SU-DHL-6 (cell line): ENCODE measurements around the gene FOXC1.

ENCODE experiments used
- EZH2phosphoT487 ChIP-seq: fragments of 200-600 bp; sonication (generic), shearing (Covaris generic); conservative IDR thresholded peaks from 2 replicates; pipeline ENCODE4 v1.6.1; 2018; ENCODE audit warnings: mild to moderate bottlenecking, antibody characterized with exemption, low read length, moderate library complexity, mixed read lengths
- TF ChIP-seq, protein P1 (sequence below): fragments of 200-600 bp; sonication (generic); IDR thresholded peaks from one replicate; pipeline ENCODE4 v1.5.1; 2017; ENCODE audit warnings: antibody characterized with exemption, mild to moderate bottlenecking, low read length, moderate library complexity; ENCODE audit not compliant: insufficient read depth, poor library complexity, severe bottlenecking

DNA sequence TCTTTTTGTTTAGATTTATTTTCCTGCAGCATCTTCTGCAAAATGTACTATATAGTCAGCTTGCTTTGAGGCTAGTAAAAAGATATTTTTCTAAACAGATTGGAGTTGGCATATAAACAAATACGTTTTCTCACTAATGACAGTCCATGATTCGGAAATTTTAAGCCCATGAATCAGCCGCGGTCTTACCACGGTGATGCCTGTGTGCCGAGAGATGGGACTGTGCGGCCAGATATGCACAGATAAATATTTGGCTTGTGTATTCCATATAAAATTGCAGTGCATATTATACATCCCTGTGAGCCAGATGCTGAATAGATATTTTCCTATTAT, 3.2 kb downstream of the FOXC1 start:
- TF ChIP-seq, protein P1, sequence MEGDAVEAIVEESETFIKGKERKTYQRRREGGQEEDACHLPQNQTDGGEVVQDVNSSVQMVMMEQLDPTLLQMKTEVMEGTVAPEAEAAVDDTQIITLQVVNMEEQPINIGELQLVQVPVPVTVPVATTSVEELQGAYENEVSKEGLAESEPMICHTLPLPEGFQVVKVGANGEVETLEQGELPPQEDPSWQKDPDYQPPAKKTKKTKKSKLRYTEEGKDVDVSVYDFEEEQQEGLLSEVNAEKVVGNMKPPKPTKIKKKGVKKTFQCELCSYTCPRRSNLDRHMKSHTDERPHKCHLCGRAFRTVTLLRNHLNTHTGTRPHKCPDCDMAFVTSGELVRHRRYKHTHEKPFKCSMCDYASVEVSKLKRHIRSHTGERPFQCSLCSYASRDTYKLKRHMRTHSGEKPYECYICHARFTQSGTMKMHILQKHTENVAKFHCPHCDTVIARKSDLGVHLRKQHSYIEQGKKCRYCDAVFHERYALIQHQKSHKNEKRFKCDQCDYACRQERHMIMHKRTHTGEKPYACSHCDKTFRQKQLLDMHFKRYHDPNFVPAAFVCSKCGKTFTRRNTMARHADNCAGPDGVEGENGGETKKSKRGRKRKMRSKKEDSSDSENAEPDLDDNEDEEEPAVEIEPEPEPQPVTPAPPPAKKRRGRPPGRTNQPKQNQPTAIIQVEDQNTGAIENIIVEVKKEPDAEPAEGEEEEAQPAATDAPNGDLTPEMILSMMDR: no peak
- no peak for TF ChIP-seq EZH2phosphoT487
